K562 (cell line): ENCODE results near the gene USH1G. TPM values are rescaled to one million over a fixed set of nuclear protein-coding genes. Genes with fewer than 3 reads are reported as not detected.

Source experiments
- CEBPG ChIP-seq, 3 experiments: fragments of 200-800 bp in 1 of 3; sonication (Bioruptor generic) in 1 of 3; sonication (generic) in 1 of 3; formaldehyde crosslinking in 1 of 3; IDR thresholded peaks in 2 of 3; conservative IDR thresholded peaks in 1 of 3; 2 replicates each; pipeline versions ENCODE4 v1.6.1 to v1.8.0; 2016 to 2022; ENCODE audit warnings: missing compliant biosample characterization in 2 of 3, missing genetic modification characterization in 2 of 3, mild to moderate bottlenecking in 1 of 3, missing genetic modification reagents in 1 of 3
- CUX1 ChIP-seq: fragments of 200-800 bp; sonication (Bioruptor generic); IDR thresholded peaks from 2 replicates; pipeline ENCODE4 v1.6.1; 2016; ENCODE audit warnings: missing genetic modification characterization, missing compliant biosample characterization
- ETS2 ChIP-seq: IDR thresholded peaks from 2 replicates; pipeline ENCODE4 v1.6.1; 2016; ENCODE audit warnings: borderline replicate concordance, missing genetic modification characterization, mild to moderate bottlenecking, moderate library complexity, missing compliant biosample characterization; ENCODE audit not compliant: poor library complexity, severe bottlenecking
- FUS ChIP-seq: fragments of 200-400 bp; formaldehyde crosslinking; optimal IDR thresholded peaks from 2 replicates; pipeline ENCODE3; 2017; ENCODE audit warnings: low read depth, low read length
- GTF2E2 ChIP-seq: fragments of 200-800 bp; sonication (Bioruptor generic); IDR thresholded peaks from 2 replicates; pipeline ENCODE4 v1.6.1; 2016; ENCODE audit warnings: missing genetic modification characterization, missing compliant biosample characterization
- ID3 ChIP-seq, 2 experiments: fragments of 250-450 bp in 1 of 2; fragments of 450-650 bp in 1 of 2; sonication (Bioruptor Pico) in 1 of 2; IDR thresholded peaks; 2 replicates each; pipeline versions ENCODE4 v1.6.1 to v1.8.0; 2016 to 2021; ENCODE audit warnings: mild to moderate bottlenecking in 2 of 2, moderate library complexity in 2 of 2, missing compliant biosample characterization in 1 of 2, missing genetic modification characterization in 1 of 2
- KAT7 ChIP-seq: sonication (generic); formaldehyde crosslinking; IDR thresholded peaks from 2 replicates; pipeline ENCODE4 v1.8.0; 2022; ENCODE audit warnings: missing genetic modification reagents, mild to moderate bottlenecking, borderline replicate concordance
- MTF1 ChIP-seq: fragments of 250-450 bp; sonication (Bioruptor Pico); IDR thresholded peaks from 2 replicates; pipeline ENCODE4 v1.9.0; 2021; ENCODE audit warnings: moderate library complexity, mild to moderate bottlenecking, inconsistent platforms, borderline replicate concordance
- NCOR1 ChIP-seq: fragments of 450-650 bp; IDR thresholded peaks from 2 replicates; pipeline ENCODE4 v1.6.1; 2016; ENCODE audit warnings: mild to moderate bottlenecking, moderate library complexity
- NFRKB ChIP-seq: fragments of 450-650 bp; IDR thresholded peaks from 2 replicates; pipeline ENCODE4 v1.6.1; 2016; ENCODE audit warnings: low read depth
- PHF21A ChIP-seq: fragments of 450-650 bp; IDR thresholded peaks from 2 replicates; pipeline ENCODE4 v1.6.1; 2017; ENCODE audit warnings: low read depth, borderline replicate concordance
- PHTF2 ChIP-seq: fragments of 250-450 bp; sonication (Bioruptor Pico); IDR thresholded peaks from 2 replicates; pipeline ENCODE4 v1.5.0; 2021; ENCODE audit warnings: mild to moderate bottlenecking
- WHSC1 ChIP-seq: IDR thresholded peaks from one replicate; pipeline ENCODE4 v1.6.1; 2012; ENCODE audit warnings: low read length, control low read depth, inconsistent platforms
- ZFP36 ChIP-seq: fragments of 150-350 bp; IDR thresholded peaks from 2 replicates; pipeline ENCODE4 v1.6.1; 2018; ENCODE audit warnings: low read length, low read depth; ENCODE audit not compliant: partially characterized antibody
- polyA plus RNA-seq, 8 experiments: library from polyadenylated mRNA; depleted of rRNA in 4 of 8; stranded (reverse) in 5 of 8; unstranded in 3 of 8; fragments of >200 nt; fragmentation: Nextera tagmentation in 2 of 8; fragmentation: Illumina TruSeq in 1 of 8; extraction: Ambion mirVana in 2 of 8; extraction: Trizol in 1 of 8; gene quantifications; 2 replicates each; pipeline versions ENCODE4 v1.2.1 to v1.2.3, GENCODE V29; 2011 to 2014; ENCODE audit warnings: inconsistent platforms in 1 of 8, missing spikeins in 1 of 8
- total RNA-seq, 7 experiments: library from RNA; depleted of rRNA in 6 of 7; stranded (reverse); fragments of >200 nt in 6 of 7; fragmentation: Illumina TruSeq in 2 of 7; extraction: Trizol in 2 of 7; gene quantifications; 2 replicates each; pipeline versions ENCODE4 v1.2.1 to v1.2.3, GENCODE V29; 2011 to 2021; ENCODE audit warnings: low replicate concordance in 1 of 7
- TF ChIP-seq, protein P1 (sequence below): sonication (generic); formaldehyde crosslinking; IDR thresholded peaks from 2 replicates; pipeline ENCODE4 v1.8.0; 2022; ENCODE audit warnings: missing genetic modification reagents, mild to moderate bottlenecking, borderline replicate concordance
- TF ChIP-seq, protein P2 (sequence below), 2 experiments: fragments of 450-650 bp in 1 of 2; sonication (generic) in 1 of 2; formaldehyde crosslinking in 1 of 2; IDR thresholded peaks in 1 of 2; conservative IDR thresholded peaks in 1 of 2; 2 replicates each; pipeline versions ENCODE4 v1.6.1 to v1.8.1; 2016 to 2023; ENCODE audit warnings: mild to moderate bottlenecking in 2 of 2, moderate library complexity in 2 of 2, inconsistent platforms in 1 of 2, missing genetic modification reagents in 1 of 2

Gene USH1G
- total and polyA plus RNA-seq, 9 of the 15 experiments (the other 6 are each of a cell fraction or from before 2014, with no cell fraction given) = 0.22 to 1.00 (median 0.64) TPM; not detected in 2

DNA sequence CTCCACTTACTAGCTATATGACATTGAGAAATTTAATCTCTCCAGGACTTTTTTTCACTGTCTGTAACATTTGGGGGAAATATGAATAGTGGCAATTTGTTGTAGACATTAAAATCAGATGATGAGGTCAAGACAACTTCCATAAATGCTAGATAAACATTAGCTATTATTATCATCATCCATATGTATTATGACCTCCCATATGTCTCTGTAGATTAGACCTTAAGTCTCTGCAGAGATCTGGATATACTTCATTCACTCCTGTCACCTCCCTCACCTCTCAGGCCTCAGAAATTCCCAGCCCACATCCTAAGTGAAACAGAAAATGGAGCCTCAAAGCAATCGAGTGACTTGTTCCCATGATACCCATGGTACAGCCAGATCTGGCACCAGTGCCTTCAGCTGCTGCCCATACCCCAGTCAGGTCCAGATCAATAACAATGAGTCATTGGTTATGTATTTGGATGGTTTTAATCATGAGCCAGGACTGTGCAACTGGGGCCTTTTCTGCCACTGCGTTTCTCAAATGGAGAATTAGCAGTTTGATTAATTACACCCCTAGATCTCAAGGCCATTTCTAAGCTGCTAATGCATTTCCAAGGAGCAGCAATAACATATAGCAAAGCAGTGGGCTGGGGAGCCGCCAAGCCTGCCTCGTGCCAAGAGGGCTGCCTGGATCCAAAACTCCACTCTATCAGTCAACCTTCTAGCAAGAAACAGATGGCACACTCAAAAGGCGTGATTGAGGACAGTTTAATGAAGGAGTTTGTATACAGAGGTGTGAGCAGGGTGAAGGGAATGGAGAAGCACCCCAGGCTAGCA lies 47.7 kb downstream of the USH1G start (continued):
- TF ChIP-seq KAT7 (no peak), ID3 (CRISPR knock-in tag; IDR thresholded peaks at IDR 0.05) (no peak), ID3 (tag; IDR thresholded peaks at IDR 0.05) (no peak), FUS (no peak), GTF2E2 (tag) (no peak), WHSC1 (no peak), CUX1 (CRISPR knock-in tag) (peak; percentile 19; the same call in 1 of the 2 replicates), ZFP36 (no peak), ETS2 (tag) (no peak), PHTF2 (CRISPR knock-in tag) (no peak), PHF21A (no peak), NCOR1 (0 out of 2 replicates have a peak, but pooled peaks have one; percentile 32), MTF1 (CRISPR knock-in tag) (no peak), NFRKB (no peak), CEBPG (CRISPR knock-in tag; IDR thresholded peaks at IDR 0.05) (no peak), CEBPG (tag; conservative IDR thresholded peaks at IDR 0.05 in 1 of 2, IDR thresholded peaks at IDR 0.05 in 1 of 2) (no peak)
- TF ChIP-seq, protein P1, sequence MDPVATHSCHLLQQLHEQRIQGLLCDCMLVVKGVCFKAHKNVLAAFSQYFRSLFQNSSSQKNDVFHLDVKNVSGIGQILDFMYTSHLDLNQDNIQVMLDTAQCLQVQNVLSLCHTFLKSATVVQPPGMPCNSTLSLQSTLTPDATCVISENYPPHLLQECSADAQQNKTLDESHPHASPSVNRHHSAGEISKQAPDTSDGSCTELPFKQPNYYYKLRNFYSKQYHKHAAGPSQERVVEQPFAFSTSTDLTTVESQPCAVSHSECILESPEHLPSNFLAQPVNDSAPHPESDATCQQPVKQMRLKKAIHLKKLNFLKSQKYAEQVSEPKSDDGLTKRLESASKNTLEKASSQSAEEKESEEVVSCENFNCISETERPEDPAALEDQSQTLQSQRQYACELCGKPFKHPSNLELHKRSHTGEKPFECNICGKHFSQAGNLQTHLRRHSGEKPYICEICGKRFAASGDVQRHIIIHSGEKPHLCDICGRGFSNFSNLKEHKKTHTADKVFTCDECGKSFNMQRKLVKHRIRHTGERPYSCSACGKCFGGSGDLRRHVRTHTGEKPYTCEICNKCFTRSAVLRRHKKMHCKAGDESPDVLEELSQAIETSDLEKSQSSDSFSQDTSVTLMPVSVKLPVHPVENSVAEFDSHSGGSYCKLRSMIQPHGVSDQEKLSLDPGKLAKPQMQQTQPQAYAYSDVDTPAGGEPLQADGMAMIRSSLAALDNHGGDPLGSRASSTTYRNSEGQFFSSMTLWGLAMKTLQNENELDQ (CRISPR knock-in tag) = no peak
- TF ChIP-seq, protein P2, sequence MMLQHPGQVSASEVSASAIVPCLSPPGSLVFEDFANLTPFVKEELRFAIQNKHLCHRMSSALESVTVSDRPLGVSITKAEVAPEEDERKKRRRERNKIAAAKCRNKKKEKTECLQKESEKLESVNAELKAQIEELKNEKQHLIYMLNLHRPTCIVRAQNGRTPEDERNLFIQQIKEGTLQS (IDR thresholded peaks at IDR 0.05) = peak; percentile 54
- TF ChIP-seq, protein P2 (CRISPR knock-in tag; conservative IDR thresholded peaks at IDR 0.05) = no peak
